Fibroblast of lung (primary cell): Measurements from ENCODE around the gene POMGNT1. TPM values are rescaled to one million over a fixed set of nuclear protein-coding genes. Genes with fewer than 3 reads are reported as not detected.

Experiments used
- DNase-seq, 2 donors: peaks; one replicate each; pipeline versions ENCODE4 v3.0.0 to v3.0.0-alpha.2; 2010; ENCODE audit warnings: low read depth in 2 of 2
- H2AFZ ChIP-seq: 2 replicates; pipeline ENCODE4 v1.5.1; 2012; ENCODE audit warnings: low read length, control low read depth, inconsistent platforms
- H3K27ac ChIP-seq: 2 replicates; pipeline ENCODE4 v1.5.1; 2011; ENCODE audit warnings: low read length, control low read depth; ENCODE audit not compliant: insufficient read depth
- H3K27me3 ChIP-seq: 2 replicates; pipeline ENCODE4 v1.5.1; 2011; ENCODE audit warnings: mild to moderate bottlenecking, low read length; ENCODE audit not compliant: control insufficient read depth, insufficient read depth
- H3K36me3 ChIP-seq: 2 replicates; pipeline ENCODE4 v1.5.1; 2011; ENCODE audit warnings: low read length; ENCODE audit not compliant: control insufficient read depth, insufficient read depth
- H3K4me1 ChIP-seq: 2 replicates; pipeline ENCODE4 v1.5.1; 2011; ENCODE audit warnings: low read length; ENCODE audit not compliant: control insufficient read depth, insufficient read depth; ENCODE audit errors: extremely low read depth
- H3K4me2 ChIP-seq: 2 replicates; pipeline ENCODE4 v1.5.1; 2011; ENCODE audit warnings: low read length, control low read depth; ENCODE audit not compliant: insufficient read depth; ENCODE audit errors: extremely low read depth
- H3K4me3 ChIP-seq, 4 experiments: fragments of 200-600 bp in 1 of 4; sonication (generic) in 1 of 4; replicated peaks in 1 of 4; 2 replicates each; pipeline ENCODE4 v1.5.1; 2011 to 2016; ENCODE audit warnings: low read length in 4 of 4, low read depth in 3 of 4, mild to moderate bottlenecking in 3 of 4, control low read depth in 2 of 4, inconsistent platforms in 1 of 4, mixed read lengths in 1 of 4; ENCODE audit not compliant: insufficient read depth in 1 of 4; ENCODE audit errors: control extremely low read depth in 1 of 4
- H3K79me2 ChIP-seq: 2 replicates; pipeline ENCODE4 v1.5.1; 2012; ENCODE audit warnings: mild to moderate bottlenecking, low read length, inconsistent platforms; ENCODE audit not compliant: control insufficient read depth, insufficient read depth
- H3K9ac ChIP-seq: 2 replicates; pipeline ENCODE4 v1.5.1; 2011; ENCODE audit warnings: mild to moderate bottlenecking, low read length, control low read depth; ENCODE audit not compliant: insufficient read depth
- H3K9me3 ChIP-seq: 2 replicates; pipeline ENCODE4 v1.5.1; 2012; ENCODE audit warnings: low read depth, low read length; ENCODE audit not compliant: control insufficient read depth, insufficient read depth
- H4K20me1 ChIP-seq: 2 replicates; pipeline ENCODE4 v1.5.1; 2011; ENCODE audit warnings: low read length; ENCODE audit not compliant: control insufficient read depth, insufficient read depth; ENCODE audit errors: extremely low read depth
- CTCF ChIP-seq, 2 donors: IDR thresholded peaks in 1 of 2; conservative IDR thresholded peaks in 1 of 2; 1 replicate in 1 of 2; 2 replicates in 1 of 2; pipeline ENCODE4 v1.5.1; 2011 to 2012; ENCODE audit warnings: low read length in 2 of 2, control low read depth in 1 of 2, inconsistent platforms in 1 of 2, low read depth in 1 of 2, mild to moderate bottlenecking in 1 of 2
- EZH2 ChIP-seq: IDR thresholded peaks from 2 replicates; pipeline ENCODE4 v1.5.1; 2012; ENCODE audit warnings: low read length, control low read depth, mild to moderate bottlenecking; ENCODE audit errors: missing control alignments
- polyA plus RNA-seq, 2 donors: library from polyadenylated mRNA; depleted of rRNA in 1 of 2; stranded (reverse) in 1 of 2; unstranded in 1 of 2; fragments of >200 nt; gene quantifications; 2 replicates each; pipeline ENCODE4 v1.2.1, GENCODE V29; 2011 to 2012; ENCODE audit warnings: missing spikeins in 1 of 2
- total RNA-seq: library from RNA; depleted of rRNA; stranded (reverse); fragments of >200 nt; gene quantifications from 2 replicates; pipeline ENCODE4 v1.2.1, GENCODE V29; 2014

Gene POMGNT1
- total and polyA plus RNA-seq, 2 donors (not counting 1 experiment from before 2014, with no cell fraction given): 42.2 to 51.7 TPM

- Histone ChIP-seq H3K4me3 (no peak overlapping the region), H3K9me3 (no peaks in the 10 kb centered on the region), H3K4me1 (peaks cover 11% of the 10 kb centered on the region), H3K9ac (no peak overlapping the region), H3K27me3 (no peaks in the 10 kb centered on the region), H2AFZ (no peak overlapping the region), H4K20me1 (no peaks in the 10 kb centered on the region), H3K27ac (no peak overlapping the region), H3K4me2 (no peak overlapping the region), H3K79me2 (no peaks in the 10 kb centered on the region), H3K36me3 (peaks cover 3% of the 10 kb centered on the region)
- no peak for DNase-seq
- TF ChIP-seq CTCF (conservative IDR thresholded peaks at IDR 0.05 in 1 of 2, IDR thresholded peaks at IDR 0.05 in 1 of 2; ENCODE audit: low read depth in 1 of 2, low read length in 2 of 2) (no peak), EZH2 (no peak)
Observed at GRCh38 chr1:46183926-46184557, 14.2 kb downstream of the POMGNT1 start.

DNA sequence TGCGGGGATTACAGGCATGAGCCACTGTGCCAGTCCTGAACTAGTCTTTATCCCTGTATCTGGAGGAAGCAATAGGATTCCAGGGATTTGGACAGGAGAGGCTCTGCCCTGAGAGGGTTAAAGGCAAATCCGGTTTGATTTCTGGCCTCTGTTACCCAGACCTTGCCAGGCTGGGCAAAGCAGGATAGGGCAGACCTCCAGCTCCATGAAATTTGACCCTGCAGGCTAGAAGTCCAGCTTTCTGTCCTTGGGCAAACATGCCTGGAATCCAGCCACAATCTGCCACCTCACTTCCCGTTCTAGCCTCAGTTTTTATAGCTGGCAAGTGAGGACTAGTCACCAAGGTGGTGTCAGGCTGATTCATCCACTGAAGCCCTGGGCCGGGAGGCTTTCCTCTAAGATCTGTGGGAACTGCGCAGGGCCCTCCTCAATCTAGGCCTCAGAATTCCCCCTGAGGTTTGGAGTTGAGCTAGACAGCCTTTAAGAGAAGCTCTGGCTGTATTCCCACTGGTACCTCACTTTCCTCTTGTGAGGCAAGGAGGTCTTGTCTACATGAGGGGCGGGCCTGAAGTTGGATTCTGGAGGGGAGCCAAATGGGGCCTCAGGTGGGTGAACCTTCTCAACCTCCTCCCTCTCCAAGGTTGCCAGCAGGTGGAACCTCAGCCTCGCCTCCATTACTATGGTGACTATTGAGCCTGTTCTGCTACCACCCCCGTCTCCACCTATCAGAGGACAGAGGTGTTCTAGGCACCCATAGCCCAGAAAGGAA, 15.0 kb downstream of the POMGNT1 start:
- H3K36me3 ChIP-seq: peaks cover 3% of the 10 kb centered on the region
- H3K4me3 ChIP-seq: no peak overlapping the region
- DNase-seq: peak; percentile 77 to 92
- peak overlapping the region; percentile 29 for H3K27ac ChIP-seq
- H3K9me3 ChIP-seq: no peaks in the 10 kb centered on the region
- peaks cover 11% of the 10 kb centered on the region for H3K4me1 ChIP-seq
- no peaks in the 10 kb centered on the region for H3K27me3 ChIP-seq
- no peak overlapping the region for H3K4me2 ChIP-seq
- no peaks in the 10 kb centered on the region for H4K20me1 ChIP-seq
- H2AFZ ChIP-seq: peak overlapping the region; percentile 34
- TF ChIP-seq CTCF (conservative IDR thresholded peaks at IDR 0.05 in 1 of 2, IDR thresholded peaks at IDR 0.05 in 1 of 2; ENCODE audit: low read depth in 1 of 2, low read length in 2 of 2): no peak
- no peak for TF ChIP-seq EZH2
- no peak overlapping the region for H3K9ac ChIP-seq
- H3K79me2 ChIP-seq: no peaks in the 10 kb centered on the region

- Histone ChIP-seq H3K27me3 (no peaks in the 10 kb centered on the region), H3K4me1 (peaks cover 11% of the 10 kb centered on the region), H2AFZ (no peak overlapping the region), H3K27ac (no peak overlapping the region), H4K20me1 (no peaks in the 10 kb centered on the region), H3K4me3 (no peak overlapping the region), H3K36me3 (no peaks in the 10 kb centered on the region), H3K9me3 (no peaks in the 10 kb centered on the region), H3K79me2 (no peaks in the 10 kb centered on the region), H3K9ac (no peak overlapping the region), H3K4me2 (no peak overlapping the region)
- peak; percentile 59 for DNase-seq
- TF ChIP-seq CTCF (conservative IDR thresholded peaks at IDR 0.05 in 1 of 2, IDR thresholded peaks at IDR 0.05 in 1 of 2; ENCODE audit: low read depth in 1 of 2, low read length in 2 of 2): no peak
- TF ChIP-seq EZH2: no peak
Observed at GRCh38 chr1:46181343-46182260, 16.6 kb downstream of the POMGNT1 start.
